Nephron progenitor cell (in vitro differentiated cells): ENCODE measurements around the gene MGMT.

Experiments used
- DNase-seq: peaks from one replicate; pipeline ENCODE4 v3.0.0; 2021
- H3K27ac Mint-ChIP-seq: 2 replicates; pipeline ENCODE4 v1.8.0; 2021; ENCODE audit warnings: mild to moderate bottlenecking, moderate library complexity, mixed read lengths
- H3K27me3 Mint-ChIP-seq: 2 replicates; pipeline ENCODE4 v1.8.0; 2021; ENCODE audit warnings: mild to moderate bottlenecking, low read depth, mixed read lengths; ENCODE audit not compliant: poor library complexity
- H3K36me3 Mint-ChIP-seq: 2 replicates; pipeline ENCODE4 v1.8.0; 2021; ENCODE audit warnings: low read depth, mixed read lengths
- H3K4me1 Mint-ChIP-seq: 2 replicates; pipeline ENCODE4 v1.8.0; 2021; ENCODE audit warnings: mixed read lengths
- H3K4me3 Mint-ChIP-seq: 2 replicates; pipeline ENCODE4 v1.8.0; 2021; ENCODE audit warnings: mild to moderate bottlenecking, moderate library complexity, mixed read lengths
- H3K9me3 Mint-ChIP-seq: 2 replicates; pipeline ENCODE4 v1.8.0; 2021; ENCODE audit warnings: mild to moderate bottlenecking, moderate library complexity, mixed read lengths
- TF ChIP-seq, protein P1 (sequence below): fragments of 200-600 bp; sonication (generic); IDR thresholded peaks from 2 replicates; pipeline ENCODE4 v1.5.0; 2021; ENCODE audit warnings: antibody characterized with exemption

The MGMT gene

GRCh38 chr10:129678186-129678585 is 211.1 kb downstream of the MGMT start:
- H3K9me3 Mint-ChIP-seq, result peaks cover 3% of the 10 kb centered on the region
- TF ChIP-seq, protein P1, sequence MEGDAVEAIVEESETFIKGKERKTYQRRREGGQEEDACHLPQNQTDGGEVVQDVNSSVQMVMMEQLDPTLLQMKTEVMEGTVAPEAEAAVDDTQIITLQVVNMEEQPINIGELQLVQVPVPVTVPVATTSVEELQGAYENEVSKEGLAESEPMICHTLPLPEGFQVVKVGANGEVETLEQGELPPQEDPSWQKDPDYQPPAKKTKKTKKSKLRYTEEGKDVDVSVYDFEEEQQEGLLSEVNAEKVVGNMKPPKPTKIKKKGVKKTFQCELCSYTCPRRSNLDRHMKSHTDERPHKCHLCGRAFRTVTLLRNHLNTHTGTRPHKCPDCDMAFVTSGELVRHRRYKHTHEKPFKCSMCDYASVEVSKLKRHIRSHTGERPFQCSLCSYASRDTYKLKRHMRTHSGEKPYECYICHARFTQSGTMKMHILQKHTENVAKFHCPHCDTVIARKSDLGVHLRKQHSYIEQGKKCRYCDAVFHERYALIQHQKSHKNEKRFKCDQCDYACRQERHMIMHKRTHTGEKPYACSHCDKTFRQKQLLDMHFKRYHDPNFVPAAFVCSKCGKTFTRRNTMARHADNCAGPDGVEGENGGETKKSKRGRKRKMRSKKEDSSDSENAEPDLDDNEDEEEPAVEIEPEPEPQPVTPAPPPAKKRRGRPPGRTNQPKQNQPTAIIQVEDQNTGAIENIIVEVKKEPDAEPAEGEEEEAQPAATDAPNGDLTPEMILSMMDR, result no peak
- H3K4me1 Mint-ChIP-seq, result peaks cover 17% of the 10 kb centered on the region
- no peak overlapping the region for H3K27ac Mint-ChIP-seq
- H3K36me3 Mint-ChIP-seq, result peaks cover 7% of the 10 kb centered on the region
- peaks cover 16% of the 10 kb centered on the region for H3K27me3 Mint-ChIP-seq
- no peak for DNase-seq
- no peak overlapping the region for H3K4me3 Mint-ChIP-seq

DNA sequence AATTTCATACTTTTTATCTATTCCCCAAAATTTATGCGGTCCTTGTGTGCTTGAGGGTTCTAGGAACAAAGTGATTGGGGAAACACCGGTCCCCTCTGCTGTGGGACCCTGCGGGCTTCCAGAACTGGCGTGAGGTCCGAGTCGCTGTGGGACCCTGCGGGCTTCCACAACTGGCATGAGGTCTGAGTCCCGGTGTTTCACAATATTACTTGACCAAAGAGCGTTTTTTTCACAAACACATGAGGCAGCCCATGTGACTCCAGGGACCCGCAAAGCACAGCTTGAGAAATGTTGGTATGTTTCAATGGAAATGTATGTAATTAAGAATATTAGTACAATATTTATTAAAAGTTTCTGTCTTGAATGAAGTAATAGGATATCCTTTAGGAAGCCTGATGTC is 212.2 kb downstream of the MGMT start:
- Mint-ChIP-seq H3K27me3 (peaks cover 16% of the 10 kb centered on the region), H3K4me3 (no peak overlapping the region), H3K36me3 (peaks cover 7% of the 10 kb centered on the region), H3K27ac (no peak overlapping the region), H3K4me1 (peaks cover 22% of the 10 kb centered on the region), H3K9me3 (no peaks in the 10 kb centered on the region)
- no peak for DNase-seq
- TF ChIP-seq, protein P1, result no peak

GRCh38 chr10:129680661-129681344 is 213.8 kb downstream of the MGMT start:
- Mint-ChIP-seq H3K9me3 (no peaks in the 10 kb centered on the region), H3K27ac (no peak overlapping the region), H3K27me3 (peaks cover 18% of the 10 kb centered on the region), H3K4me1 (peaks cover 13% of the 10 kb centered on the region), H3K4me3 (no peak overlapping the region), H3K36me3 (no peaks in the 10 kb centered on the region)
- no peak for DNase-seq
- TF ChIP-seq, protein P1, result no peak

- H3K4me3 Mint-ChIP-seq, result no peak overlapping the region
- H3K27ac Mint-ChIP-seq, result peak overlapping the region; percentile 62
Observed at GRCh38 chr10:129681856-129682255, 214.8 kb downstream of the MGMT start.

DNA sequence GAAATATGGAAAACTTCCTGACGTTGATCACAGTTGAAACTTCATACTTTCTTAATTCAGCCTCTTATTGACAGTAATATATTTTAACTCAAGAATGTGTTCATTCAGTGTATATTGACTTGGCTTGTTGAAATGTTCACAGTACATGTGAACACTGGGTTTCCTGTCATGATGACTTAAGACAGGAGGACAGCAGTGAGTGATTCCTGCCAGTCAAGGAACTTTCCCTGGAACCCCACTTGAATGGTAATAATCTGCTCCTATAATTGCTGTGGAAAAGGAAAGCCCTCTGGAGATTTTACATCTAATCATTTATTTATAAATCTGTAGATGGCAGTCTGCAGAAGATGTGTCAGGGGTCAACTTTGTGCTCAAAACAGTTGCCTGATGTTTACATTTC is 216.5 kb downstream of the MGMT start:
- Mint-ChIP-seq H3K27ac (no peak overlapping the region), H3K36me3 (no peaks in the 10 kb centered on the region), H3K4me3 (no peak overlapping the region), H3K9me3 (no peaks in the 10 kb centered on the region), H3K4me1 (peaks cover 6% of the 10 kb centered on the region), H3K27me3 (peaks cover 18% of the 10 kb centered on the region)
- TF ChIP-seq, protein P1, result no peak
- DNase-seq, result no peak

More at GRCh38 chr10:129681856-129682255, 214.8 kb downstream of the MGMT start:
- TF ChIP-seq, protein P1, result no peak
- H3K4me1 Mint-ChIP-seq, result peaks cover 13% of the 10 kb centered on the region
- no peak for DNase-seq
- no peaks in the 10 kb centered on the region for H3K36me3 Mint-ChIP-seq
- no peaks in the 10 kb centered on the region for H3K9me3 Mint-ChIP-seq
- peaks cover 18% of the 10 kb centered on the region for H3K27me3 Mint-ChIP-seq

GRCh38 chr10:129683920-129684319 is 216.9 kb downstream of the MGMT start:
- TF ChIP-seq, protein P1, result no peak
- Mint-ChIP-seq H3K4me1 (peaks cover 6% of the 10 kb centered on the region), H3K9me3 (no peaks in the 10 kb centered on the region), H3K27ac (no peak overlapping the region), H3K4me3 (no peak overlapping the region), H3K27me3 (peaks cover 18% of the 10 kb centered on the region), H3K36me3 (no peaks in the 10 kb centered on the region)
- DNase-seq, result no peak
